Esophagus muscularis mucosa (tissue), 4 donors: ENCODE results near the gene KHK.

Source experiments
- EP300 ChIP-seq: sonication (generic); formaldehyde crosslinking; IDR thresholded peaks from one replicate; pipeline ENCODE4 v1.6.1; 2017; ENCODE audit warnings: antibody characterized with exemption
- POLR2A ChIP-seq: fragments of 450-650 bp; IDR thresholded peaks from one replicate; pipeline ENCODE4 v1.6.1; 2017; ENCODE audit warnings: antibody characterized with exemption, moderate library complexity, mild to moderate bottlenecking, low read depth
- POLR2AphosphoS5 ChIP-seq, 2 donors: sonication (generic); formaldehyde crosslinking; IDR thresholded peaks; one replicate each; pipeline ENCODE4 v1.6.1; 2017; ENCODE audit warnings: antibody characterized with exemption in 2 of 2
- TF ChIP-seq, protein P1 (sequence below), 3 experiments: fragments of 200-600 bp in 2 of 3; fragments of 450-650 bp in 1 of 3; sonication (generic) in 2 of 3; IDR thresholded peaks; one replicate each; pipeline ENCODE4 v1.5.1; 2017 to 2019; ENCODE audit warnings: antibody characterized with exemption in 3 of 3, mild to moderate bottlenecking in 2 of 3, moderate library complexity in 1 of 3

DNA sequence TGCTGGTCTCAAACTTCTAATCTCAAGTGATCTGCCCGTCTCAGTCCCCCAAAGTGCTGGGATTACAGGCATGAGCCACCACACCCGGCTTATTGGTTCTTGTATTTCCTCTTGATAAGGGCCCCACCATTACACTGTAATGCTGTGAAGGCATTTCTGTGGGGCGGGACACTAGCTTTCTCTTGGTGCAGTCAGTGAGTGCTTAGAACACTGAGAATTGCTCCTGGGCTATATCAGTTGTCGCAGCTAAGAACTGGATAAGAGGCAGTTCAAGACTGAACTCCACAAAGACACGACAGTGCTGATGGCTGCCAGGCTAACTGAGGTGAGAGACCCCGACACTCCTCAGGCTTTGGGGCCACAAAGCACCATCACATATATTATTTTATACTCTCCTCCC lies 2.1 kb downstream of the KHK start:
- TF ChIP-seq EP300 (no peak), POLR2AphosphoS5 (IDR thresholded peaks at IDR 0.05) (no peak), POLR2A (no peak)
- TF ChIP-seq, protein P1, sequence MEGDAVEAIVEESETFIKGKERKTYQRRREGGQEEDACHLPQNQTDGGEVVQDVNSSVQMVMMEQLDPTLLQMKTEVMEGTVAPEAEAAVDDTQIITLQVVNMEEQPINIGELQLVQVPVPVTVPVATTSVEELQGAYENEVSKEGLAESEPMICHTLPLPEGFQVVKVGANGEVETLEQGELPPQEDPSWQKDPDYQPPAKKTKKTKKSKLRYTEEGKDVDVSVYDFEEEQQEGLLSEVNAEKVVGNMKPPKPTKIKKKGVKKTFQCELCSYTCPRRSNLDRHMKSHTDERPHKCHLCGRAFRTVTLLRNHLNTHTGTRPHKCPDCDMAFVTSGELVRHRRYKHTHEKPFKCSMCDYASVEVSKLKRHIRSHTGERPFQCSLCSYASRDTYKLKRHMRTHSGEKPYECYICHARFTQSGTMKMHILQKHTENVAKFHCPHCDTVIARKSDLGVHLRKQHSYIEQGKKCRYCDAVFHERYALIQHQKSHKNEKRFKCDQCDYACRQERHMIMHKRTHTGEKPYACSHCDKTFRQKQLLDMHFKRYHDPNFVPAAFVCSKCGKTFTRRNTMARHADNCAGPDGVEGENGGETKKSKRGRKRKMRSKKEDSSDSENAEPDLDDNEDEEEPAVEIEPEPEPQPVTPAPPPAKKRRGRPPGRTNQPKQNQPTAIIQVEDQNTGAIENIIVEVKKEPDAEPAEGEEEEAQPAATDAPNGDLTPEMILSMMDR (IDR thresholded peaks at IDR 0.05), result no peak
